KOPT-K1 (cell line): ENCODE results near the gene HRC.

ENCODE experiments used
- H3K27ac ChIP-seq: fragments of 200-600 bp; sonication (generic); 2 replicates; pipeline ENCODE4 v1.5.1; 2016; ENCODE audit warnings: antibody characterized with exemption, mild to moderate bottlenecking, low read depth, low read length; ENCODE audit not compliant: poor library complexity, severe bottlenecking
- H3K36me3 ChIP-seq: fragments of 200-600 bp; sonication (generic); 2 replicates; pipeline ENCODE4 v1.5.1; 2017; ENCODE audit warnings: antibody characterized with exemption, mild to moderate bottlenecking, low read length, moderate library complexity; ENCODE audit not compliant: insufficient read depth
- H3K9me3 ChIP-seq: fragments of 200-600 bp; sonication (generic); 2 replicates; pipeline ENCODE4 v1.5.1; 2017; ENCODE audit warnings: antibody characterized with exemption, low read length, mild to moderate bottlenecking; ENCODE audit not compliant: insufficient read depth, poor library complexity, severe bottlenecking

The HRC gene

DNA sequence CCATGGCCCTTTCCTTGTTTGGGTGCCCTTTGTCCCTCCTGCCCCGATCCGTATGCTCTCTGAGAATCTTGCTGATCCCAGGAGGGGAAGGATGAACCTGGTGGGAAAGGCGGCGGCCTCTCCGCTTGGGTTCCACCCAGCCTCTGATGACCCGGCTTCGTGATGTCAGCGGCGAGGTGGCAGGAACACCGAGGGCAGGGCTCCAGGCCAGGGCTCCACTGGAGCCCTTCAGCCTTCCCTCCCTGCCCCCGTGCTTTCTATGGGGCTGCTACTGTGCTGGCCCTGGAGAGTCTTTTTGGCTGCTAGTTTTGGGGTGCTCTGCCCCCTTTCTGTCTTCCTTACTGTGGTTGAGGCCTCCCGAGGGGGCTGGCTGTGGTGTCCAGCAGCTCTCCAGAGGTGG lies 52.9 kb downstream of the HRC start:
- H3K36me3 ChIP-seq: peaks cover 100% of the 10 kb centered on the region
- H3K27ac ChIP-seq: peak overlapping the region; percentile 6
- H3K9me3 ChIP-seq: no peaks in the 10 kb centered on the region
